GM12874 (cell line): ENCODE results near the gene DNMBP.
A peak's percentile ranks its signal among the peaks of the same experiment; 100 is the strongest.

ENCODE experiments used
- CTCF ChIP-seq: IDR thresholded peaks from 2 replicates; pipeline ENCODE4 v1.5.1; 2011; ENCODE audit warnings: low read depth, mild to moderate bottlenecking, control low read depth, low read length, moderate library complexity; ENCODE audit not compliant: insufficient read depth

The DNMBP gene

GRCh38 chr10:100013621-100014020 lies 3.9 kb upstream of the DNMBP start:
- TF ChIP-seq CTCF: no peak

GRCh38 chr10:100009283-100009792 lies 409 bp downstream of the DNMBP start:
- TF ChIP-seq CTCF: peak; percentile 75

GRCh38 chr10:100008708-100009282 lies 952 bp downstream of the DNMBP start:
- no peak for TF ChIP-seq CTCF

- no peak for TF ChIP-seq CTCF
Measured at GRCh38 chr10:100008142-100008522, 1.6 kb downstream of the DNMBP start.

GRCh38 chr10:100007231-100008141 lies 2.3 kb downstream of the DNMBP start:
- no peak for TF ChIP-seq CTCF

- TF ChIP-seq CTCF: no peak
Measured at GRCh38 chr10:100006243-100006886, 3.4 kb downstream of the DNMBP start.

GRCh38 chr10:100004805-100005510 lies 4.8 kb downstream of the DNMBP start:
- no peak for TF ChIP-seq CTCF
